HepG2 (cell line): ENCODE data around the gene ZBTB14. TPM values are rescaled to one million over a fixed set of nuclear protein-coding genes. Genes with fewer than 3 reads are reported as not detected.
A peak's percentile ranks its signal among the peaks of the same experiment; 100 is the strongest.

Source experiments
- ATAC-seq: fragments of 200-7000 bp; cut with Tn5 transposase; 3 replicates; pipeline ENCODE4 v1.9.1; 2020; ENCODE audit warnings: mild to moderate bottlenecking, moderate library complexity
- BruUV-seq: library from RNA; stranded (reverse); fragments of 400-500 nt; replicated peaks from 2 replicates; lab custom pipeline; 2021; lab: Mats Ljungman, UMichigan
- CTCF ChIA-PET: fragments of 300-600 bp; formaldehyde crosslinking; extraction: SDS; loops from one replicate; lab custom pipeline; 2021; ENCODE audit warnings: low total read pairs, inconsistent platforms, low intra/inter-chr PET ratio; lab: Yijun Ruan, JAX
- POLR2A ChIA-PET: fragments of 350-600 bp; sonication (Branson Sonifier 250); formaldehyde crosslinking; loops from one replicate; lab custom pipeline; 2020; ENCODE audit warnings: antibody characterized with exemption, inconsistent platforms; lab: Yijun Ruan, JAX
- DNase-seq: peaks from one replicate; pipeline ENCODE4 v3.0.0-alpha.2; 2015; ENCODE audit warnings: low spot score
- FAIRE-seq: peaks from 3 replicates; lab custom pipeline; 2011; peaks lifted over from hg19 to GRCh38; lab: Jason Lieb, UNC
- H2AFZ ChIP-seq: one replicate; pipeline ENCODE4 v1.6.1; 2011; ENCODE audit warnings: low read length, inconsistent platforms
- H3K27ac ChIP-seq: fragments of 300-600 bp; 3 replicates; pipeline ENCODE4 v1.8.0; 2011; ENCODE audit warnings: mixed run types, mild to moderate bottlenecking, mixed read lengths, low read length, inconsistent platforms; ENCODE audit not compliant: insufficient read depth; ENCODE audit errors: extremely low read length
- H3K27me3 ChIP-seq, 2 experiments: fragments of 200-600 bp in 1 of 2; 2 replicates in 1 of 2; 3 replicates in 1 of 2; pipeline versions ENCODE4 v1.6.0 to v1.8.0; 2011; ENCODE audit warnings: low read length in 2 of 2, mild to moderate bottlenecking in 2 of 2, moderate library complexity in 2 of 2, inconsistent platforms in 1 of 2; ENCODE audit not compliant: insufficient read depth in 2 of 2, control insufficient read depth in 1 of 2
- H3K36me3 ChIP-seq, 2 experiments: fragments of 200-600 bp in 1 of 2; replicated peaks in 1 of 2; 2 replicates in 1 of 2; 3 replicates in 1 of 2; pipeline versions ENCODE4 v1.5.1 to v1.8.0; 2011; ENCODE audit warnings: low read length in 2 of 2, inconsistent platforms in 1 of 2; ENCODE audit not compliant: insufficient read depth in 2 of 2, control insufficient read depth in 1 of 2
- H3K4me1 ChIP-seq: 2 replicates; pipeline ENCODE4 v1.5.1; 2012; ENCODE audit warnings: low read length, inconsistent platforms; ENCODE audit not compliant: insufficient read depth
- H3K4me2 ChIP-seq: 2 replicates; pipeline ENCODE4 v1.6.0; 2011; ENCODE audit warnings: low read depth, low read length, inconsistent platforms
- H3K4me3 ChIP-seq, 3 experiments: fragments of 200-600 bp in 1 of 3; sonication (generic), shearing (Covaris generic) in 1 of 3; replicated peaks in 1 of 3; 2 replicates each; pipeline ENCODE4 v1.5.1; 2011 to 2016; ENCODE audit warnings: low read length in 3 of 3, inconsistent platforms in 2 of 3, low read depth in 2 of 3, mild to moderate bottlenecking in 2 of 3, control low read depth in 1 of 3, mixed read lengths in 1 of 3; ENCODE audit not compliant: insufficient read depth in 1 of 3
- H3K79me2 ChIP-seq: one replicate; pipeline ENCODE4 v1.6.1; 2011; ENCODE audit warnings: low read length, inconsistent platforms; ENCODE audit not compliant: insufficient read depth
- H3K9ac ChIP-seq: 2 replicates; pipeline ENCODE4 v1.6.0; 2011; ENCODE audit warnings: mild to moderate bottlenecking, low read depth, low read length, inconsistent platforms; ENCODE audit not compliant: insufficient read depth
- H3K9me3 ChIP-seq: 2 replicates; pipeline ENCODE4 v1.5.1; 2012; ENCODE audit warnings: mild to moderate bottlenecking, low read length
- H4K20me1 ChIP-seq: 2 replicates; pipeline ENCODE4 v1.6.0; 2011; ENCODE audit warnings: inconsistent platforms, mild to moderate bottlenecking, low read length, moderate library complexity; ENCODE audit not compliant: insufficient read depth
- ARNTL ChIP-seq: sonication (generic); formaldehyde crosslinking; IDR thresholded peaks from 2 replicates; pipeline ENCODE4 v1.4.0; 2020; ENCODE audit warnings: mild to moderate bottlenecking, missing genetic modification reagents
- ATAD3A ChIP-seq: sonication (generic); formaldehyde crosslinking; IDR thresholded peaks from 2 replicates; pipeline ENCODE4 v1.4.0; 2020; ENCODE audit warnings: missing genetic modification reagents
- ATM ChIP-seq: fragments of 450-650 bp; IDR thresholded peaks from 2 replicates; pipeline ENCODE4 v1.7.1; 2017; ENCODE audit warnings: mild to moderate bottlenecking, borderline replicate concordance
- BRD4 ChIP-seq: sonication (generic); formaldehyde crosslinking; IDR thresholded peaks from 2 replicates; pipeline ENCODE4 v1.4.0; 2020; ENCODE audit warnings: missing genetic modification reagents
- CBX5 ChIP-seq: sonication (generic); formaldehyde crosslinking; IDR thresholded peaks from 2 replicates; pipeline ENCODE4 v1.4.0; 2020; ENCODE audit warnings: missing genetic modification reagents, borderline replicate concordance
- CCDC6 ChIP-seq: sonication (generic); formaldehyde crosslinking; IDR thresholded peaks from 2 replicates; pipeline ENCODE4 v1.8.1; 2022; ENCODE audit warnings: mild to moderate bottlenecking, missing genetic modification reagents, moderate library complexity
- HDAC1 ChIP-seq: sonication (generic); formaldehyde crosslinking; IDR thresholded peaks from 2 replicates; pipeline ENCODE4 v1.5.1; 2020; ENCODE audit warnings: mild to moderate bottlenecking, missing genetic modification reagents
- HOXA7 ChIP-seq: sonication (generic); formaldehyde crosslinking; IDR thresholded peaks from 2 replicates; pipeline ENCODE4 v1.8.1; 2022; ENCODE audit warnings: mild to moderate bottlenecking, missing genetic modification reagents, moderate library complexity
- KMT2A ChIP-seq: sonication (generic); formaldehyde crosslinking; IDR thresholded peaks from 2 replicates; pipeline ENCODE4 v1.4.0; 2020; ENCODE audit warnings: missing genetic modification reagents
- LCORL ChIP-seq, 2 experiments: fragments of 450-650 bp in 1 of 2; sonication (generic) in 1 of 2; formaldehyde crosslinking in 1 of 2; IDR thresholded peaks; 2 replicates each; pipeline versions ENCODE4 v1.5.0 to v1.6.1; 2017 to 2020; ENCODE audit warnings: antibody characterized with exemption in 1 of 2, missing genetic modification reagents in 1 of 2
- SIN3A ChIP-seq: IDR thresholded peaks from 2 replicates; pipeline ENCODE4 v1.6.1; 2011; ENCODE audit warnings: low read depth, mild to moderate bottlenecking, control low read depth, low read length, borderline replicate concordance
- U2AF1 ChIP-seq: fragments of 200-400 bp; formaldehyde crosslinking; optimal IDR thresholded peaks from 2 replicates; pipeline ENCODE3; 2017; ENCODE audit warnings: mild to moderate bottlenecking, low read depth, low read length
- XRCC5 ChIP-seq: fragments of 200-400 bp; formaldehyde crosslinking; optimal IDR thresholded peaks from 2 replicates; pipeline ENCODE3; 2017; ENCODE audit warnings: mild to moderate bottlenecking, low read length
- ZBTB46 ChIP-seq: sonication (generic); formaldehyde crosslinking; IDR thresholded peaks from 2 replicates; pipeline ENCODE4 v1.4.0; 2020; ENCODE audit warnings: mild to moderate bottlenecking, missing genetic modification reagents, borderline replicate concordance
- ZNF546 ChIP-seq: sonication (generic); formaldehyde crosslinking; conservative IDR thresholded peaks from 2 replicates; pipeline ENCODE4 v1.8.1; 2023; ENCODE audit warnings: mild to moderate bottlenecking, missing genetic modification reagents
- ZSCAN12 ChIP-seq: sonication (generic); formaldehyde crosslinking; IDR thresholded peaks from 2 replicates; pipeline ENCODE4 v1.9.0; 2021; ENCODE audit warnings: mild to moderate bottlenecking, missing genetic modification reagents
- WGBS: methylation state at CpG from one replicate; pipeline ENCODE4 v1.1.6; 2017; ENCODE audit warnings: low lambda C conversion rate; 5-methylcytosine and 5-hydroxymethylcytosine counted together
- in situ Hi-C: cut with HindIII; loops from 2 replicates; pipeline ENCODE4 v1.10.0; 2017; ENCODE audit warnings: low pct_unique_long_range_greater_than_20kb; ENCODE audit not compliant: extremely low pct_ligation_motif_present
- intact Hi-C: fragments of 100-400 bp; cut with micrococcal nuclease; formaldehyde crosslinking; loops from one replicate; pipeline ENCODE4 v1.10.0; 2022; ENCODE audit not compliant: unreplicated experiment
- polyA plus RNA-seq, 8 experiments: library from polyadenylated mRNA; depleted of rRNA in 3 of 8; stranded (reverse) in 7 of 8; unstranded in 1 of 8; fragments of >200 nt; fragmentation: Illumina TruSeq in 4 of 8; extraction: Trizol in 4 of 8; gene quantifications; 2 replicates each; pipeline versions ENCODE4 v1.2.1 to v1.2.3, GENCODE V29; 2011 to 2016; ENCODE audit warnings: low read depth in 4 of 8, missing spikeins in 1 of 8, mixed read lengths in 1 of 8; ENCODE audit not compliant: insufficient read depth in 1 of 8
- total RNA-seq, 5 experiments: library from RNA; depleted of rRNA; stranded (reverse); fragments of >200 nt; fragmentation: Illumina TruSeq; extraction: Trizol; gene quantifications; 2 replicates each; pipeline ENCODE4 v1.2.3, GENCODE V29; 2016; ENCODE audit warnings: low read depth in 1 of 5
- TF ChIP-seq, protein P1 (sequence below): sonication (generic); formaldehyde crosslinking; IDR thresholded peaks from 2 replicates; pipeline ENCODE4 v1.4.0; 2020; ENCODE audit warnings: missing genetic modification reagents
- TF ChIP-seq, protein P2 (sequence below): sonication (generic); formaldehyde crosslinking; IDR thresholded peaks from 2 replicates; pipeline ENCODE4 v1.4.0; 2020; ENCODE audit warnings: mild to moderate bottlenecking, missing genetic modification reagents
- TF ChIP-seq, protein P3 (sequence below): sonication (generic); formaldehyde crosslinking; IDR thresholded peaks from 2 replicates; pipeline ENCODE4 v1.4.0; 2020; ENCODE audit warnings: missing genetic modification reagents
- TF ChIP-seq, protein P4 (sequence below): sonication (generic); formaldehyde crosslinking; IDR thresholded peaks from 2 replicates; pipeline ENCODE4 v1.9.0; 2022; ENCODE audit warnings: missing genetic modification reagents, mild to moderate bottlenecking, borderline replicate concordance

ZBTB14 gene
- total and polyA plus RNA-seq, 2 of the 13 experiments (the other 11 are each of a cell fraction or from before 2014, with no cell fraction given): 8.0 to 14.4 TPM

DNA sequence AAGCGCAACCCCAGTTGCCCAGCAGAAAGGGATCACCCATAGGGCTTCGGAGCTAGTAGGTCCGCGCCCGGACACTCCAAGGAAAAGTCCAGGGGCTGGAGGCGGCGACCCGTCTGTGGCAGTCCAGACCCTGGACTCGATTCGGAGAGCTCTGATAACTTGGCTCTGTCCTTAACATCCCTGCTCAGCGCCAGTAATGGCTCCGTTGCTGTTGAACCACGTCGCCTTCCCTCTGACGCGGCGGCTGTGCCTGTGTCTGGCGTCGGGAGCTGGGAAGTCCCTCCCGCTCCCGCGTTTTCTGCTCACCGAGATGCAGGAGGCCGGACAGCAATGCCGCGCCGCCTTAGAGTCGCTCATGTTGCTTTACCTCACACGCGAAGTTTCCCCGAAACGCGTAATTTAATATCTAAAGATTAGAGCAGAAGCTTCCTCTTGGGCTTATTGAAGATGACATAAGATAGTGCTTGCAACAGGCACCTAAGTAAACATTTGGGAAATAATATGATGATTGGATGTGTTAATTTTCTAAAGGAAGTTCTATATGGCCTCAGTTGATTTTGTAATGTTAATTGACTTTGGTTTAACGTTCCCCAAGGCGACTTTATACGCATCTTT is 1.3 kb upstream of the ZBTB14 start:
- ChIA-PET CTCF (no interaction called here), POLR2A (interaction anchor here (1.3 to 4.7 kb wide), 5 partner anchors 8 to 59 kb away, joined by 3 to 82 read pairs (median 19); no protein-coding TSS in a partner anchor)
- peaks cover 0 to under 1% of the 10 kb centered on the region in 2 experiments; a peak in 2 of 5 replicates for H3K36me3 ChIP-seq
- peak overlapping the region; percentile 95 for H3K27ac ChIP-seq
- H3K27me3 ChIP-seq: no peaks in the 10 kb centered on the region; a peak in 1 of 5 replicates
- no peaks in the 10 kb centered on the region for H4K20me1 ChIP-seq
- TSS peak; percentile 64 for BruUV-seq
- H3K4me2 ChIP-seq: peak overlapping the region; percentile 80
- peaks cover 13% of the 10 kb centered on the region for H3K79me2 ChIP-seq
- H3K4me3 ChIP-seq: peak overlapping the region; percentile 38 to 65 (median 59); a peak in 5 of 6 replicates
- intact Hi-C loops (no loop called here), in situ Hi-C loops (no loop called here)
- peak overlapping the region; percentile 78 for H3K9ac ChIP-seq
- FAIRE-seq (no peak), ATAC-seq (no peak), DNase-seq (peak; percentile 43)
- WGBS: 88% methylated on average over 25 of the region's 36 CpGs
- H3K4me1 ChIP-seq: peaks cover 51% of the 10 kb centered on the region
- no peak overlapping the region for H2AFZ ChIP-seq
- no peaks in the 10 kb centered on the region for H3K9me3 ChIP-seq
- TF ChIP-seq KMT2A (CRISPR knock-in tag) (no peak), ZNF546 (no peak), BRD4 (CRISPR knock-in tag) (0 out of 2 replicates have a peak, but pooled peaks have one; percentile 53), LCORL (IDR thresholded peaks at IDR 0.05) (no peak), LCORL (CRISPR knock-in tag; IDR thresholded peaks at IDR 0.05) (no peak), HOXA7 (CRISPR knock-in tag) (no peak), ARNTL (no peak), ZSCAN12 (no peak), CBX5 (CRISPR knock-in tag) (no peak), ATAD3A (CRISPR knock-in tag) (no peak), XRCC5 (no peak), SIN3A (no peak), U2AF1 (no peak), ATM (no peak), HDAC1 (CRISPR knock-in tag) (no peak; the same call in 1 of the 2 replicates), ZBTB46 (CRISPR knock-in tag) (no peak), CCDC6 (CRISPR knock-in tag) (no peak)
- TF ChIP-seq, protein P1, sequence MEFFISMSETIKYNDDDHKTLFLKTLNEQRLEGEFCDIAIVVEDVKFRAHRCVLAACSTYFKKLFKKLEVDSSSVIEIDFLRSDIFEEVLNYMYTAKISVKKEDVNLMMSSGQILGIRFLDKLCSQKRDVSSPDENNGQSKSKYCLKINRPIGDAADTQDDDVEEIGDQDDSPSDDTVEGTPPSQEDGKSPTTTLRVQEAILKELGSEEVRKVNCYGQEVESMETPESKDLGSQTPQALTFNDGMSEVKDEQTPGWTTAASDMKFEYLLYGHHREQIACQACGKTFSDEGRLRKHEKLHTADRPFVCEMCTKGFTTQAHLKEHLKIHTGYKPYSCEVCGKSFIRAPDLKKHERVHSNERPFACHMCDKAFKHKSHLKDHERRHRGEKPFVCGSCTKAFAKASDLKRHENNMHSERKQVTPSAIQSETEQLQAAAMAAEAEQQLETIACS (CRISPR knock-in tag): no peak
- TF ChIP-seq, protein P2, sequence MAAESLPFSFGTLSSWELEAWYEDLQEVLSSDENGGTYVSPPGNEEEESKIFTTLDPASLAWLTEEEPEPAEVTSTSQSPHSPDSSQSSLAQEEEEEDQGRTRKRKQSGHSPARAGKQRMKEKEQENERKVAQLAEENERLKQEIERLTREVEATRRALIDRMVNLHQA (CRISPR knock-in tag): no peak
- TF ChIP-seq, protein P3, sequence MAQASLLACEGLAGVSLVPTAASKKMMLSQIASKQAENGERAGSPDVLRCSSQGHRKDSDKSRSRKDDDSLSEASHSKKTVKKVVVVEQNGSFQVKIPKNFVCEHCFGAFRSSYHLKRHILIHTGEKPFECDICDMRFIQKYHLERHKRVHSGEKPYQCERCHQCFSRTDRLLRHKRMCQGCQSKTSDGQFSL: no peak
- TF ChIP-seq, protein P4, sequence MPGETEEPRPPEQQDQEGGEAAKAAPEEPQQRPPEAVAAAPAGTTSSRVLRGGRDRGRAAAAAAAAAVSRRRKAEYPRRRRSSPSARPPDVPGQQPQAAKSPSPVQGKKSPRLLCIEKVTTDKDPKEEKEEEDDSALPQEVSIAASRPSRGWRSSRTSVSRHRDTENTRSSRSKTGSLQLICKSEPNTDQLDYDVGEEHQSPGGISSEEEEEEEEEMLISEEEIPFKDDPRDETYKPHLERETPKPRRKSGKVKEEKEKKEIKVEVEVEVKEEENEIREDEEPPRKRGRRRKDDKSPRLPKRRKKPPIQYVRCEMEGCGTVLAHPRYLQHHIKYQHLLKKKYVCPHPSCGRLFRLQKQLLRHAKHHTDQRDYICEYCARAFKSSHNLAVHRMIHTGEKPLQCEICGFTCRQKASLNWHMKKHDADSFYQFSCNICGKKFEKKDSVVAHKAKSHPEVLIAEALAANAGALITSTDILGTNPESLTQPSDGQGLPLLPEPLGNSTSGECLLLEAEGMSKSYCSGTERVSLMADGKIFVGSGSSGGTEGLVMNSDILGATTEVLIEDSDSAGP: no peak
